ENCODE measurements around the gene ZBTB38.

- TF ChIP-seq CTCF (conservative IDR thresholded peaks at IDR 0.05; ENCODE audit: low read depth in 2 of 2): no peak
- TF ChIP-seq ZNF114 (CRISPR knock-in tag; IDR thresholded peaks at IDR 0.05): no peak
- no peak for TF ChIP-seq EZH2phosphoT487 (IDR thresholded peaks at IDR 0.05; ENCODE audit: unreplicated experiment)
- TF ChIP-seq REST (IDR thresholded peaks at IDR 0.05; ENCODE audit: unreplicated experiment): no peak
- TF ChIP-seq POLR2AphosphoS5 (IDR thresholded peaks at IDR 0.05; ENCODE audit: low read depth): no peak
- TF ChIP-seq JUNB (IDR thresholded peaks at IDR 0.05; ENCODE audit: unreplicated experiment): no peak
- no peak for TF ChIP-seq EZH2 (IDR thresholded peaks at IDR 0.05; ENCODE audit: low read depth, unreplicated experiment)
- TF ChIP-seq NANOG (IDR thresholded peaks at IDR 0.05; ENCODE audit: borderline replicate concordance): no peak
- TF ChIP-seq ETS1 (IDR thresholded peaks at IDR 0.05): no peak
- no peak for TF ChIP-seq CREB1 (CRISPR knock-in tag; IDR thresholded peaks at IDR 0.05; ENCODE audit: low read depth)
- no peak for TF ChIP-seq STAT1 (IDR thresholded peaks at IDR 0.05; ENCODE audit: unreplicated experiment)
- no peak for TF ChIP-seq ZNF462 (CRISPR knock-in tag; IDR thresholded peaks at IDR 0.05)
Measured at GRCh38 chr3:141338881-141339280, 29.4 kb upstream of the ZBTB38 start.

Data from GM23338 (cell line).